Fibroblast of upper back skin (primary cell): Measurements from ENCODE around the gene BABAM2.
"Not testable (repeated sequence)": the region's sequence is repeated elsewhere in the genome, so short reads cannot be mapped to it uniquely, and the experiment has no call there.

ENCODE experiments used
- DNase-seq: peaks from one replicate; pipeline ENCODE4 v3.0.0-alpha.2; 2013

Gene BABAM2

DNA sequence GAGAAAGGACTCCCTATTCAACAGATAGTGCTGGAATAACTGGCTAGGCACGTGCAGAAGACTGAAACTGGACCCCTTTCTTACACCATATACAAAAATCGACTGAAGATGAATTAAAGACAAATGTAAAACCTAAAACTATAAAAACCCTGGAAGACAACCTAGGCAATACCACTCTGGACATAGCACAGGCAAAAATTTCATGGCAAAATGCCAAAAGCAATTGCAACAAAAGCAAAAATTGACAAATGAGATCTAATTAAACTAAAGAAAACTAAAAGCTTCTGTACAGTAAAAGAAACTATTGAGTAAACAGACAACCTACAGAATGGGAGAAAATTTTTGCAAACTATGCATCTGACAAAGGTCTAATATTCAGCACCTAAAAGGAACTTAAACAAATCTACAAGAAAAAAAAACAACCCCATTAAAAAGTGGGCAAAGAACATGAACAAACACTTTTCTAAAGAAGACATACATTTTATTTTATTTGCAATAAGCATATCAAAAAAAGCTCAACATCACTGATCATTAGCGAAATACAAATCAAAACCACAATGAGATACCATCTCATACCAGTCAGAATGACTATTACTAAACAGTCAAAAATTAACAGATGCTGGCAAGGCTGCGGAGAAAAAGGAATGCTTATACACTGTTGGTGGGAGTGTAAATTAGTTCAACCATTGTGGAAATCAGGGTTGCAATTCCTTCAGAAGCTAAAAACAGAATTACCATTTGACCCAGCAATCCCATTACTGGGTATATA is 8.5 kb upstream of the BABAM2 start:
- not testable (repeated sequence) for DNase-seq

DNA sequence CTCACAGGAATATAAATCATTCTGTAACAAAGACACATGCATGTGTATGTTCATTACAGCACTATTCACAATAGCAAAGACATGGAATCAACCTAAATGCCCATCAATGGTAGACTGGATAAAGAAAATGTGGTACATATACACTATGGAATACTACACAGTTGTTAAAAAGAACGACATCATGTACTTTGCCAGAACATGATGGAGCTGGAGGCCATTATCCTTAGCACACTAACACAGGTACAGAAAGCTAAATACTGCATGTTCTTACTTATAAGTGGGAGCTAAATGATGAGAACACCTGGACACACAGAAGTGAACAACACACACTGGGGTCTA is 8.0 kb upstream of the BABAM2 start:
- not testable (repeated sequence) for DNase-seq

DNA sequence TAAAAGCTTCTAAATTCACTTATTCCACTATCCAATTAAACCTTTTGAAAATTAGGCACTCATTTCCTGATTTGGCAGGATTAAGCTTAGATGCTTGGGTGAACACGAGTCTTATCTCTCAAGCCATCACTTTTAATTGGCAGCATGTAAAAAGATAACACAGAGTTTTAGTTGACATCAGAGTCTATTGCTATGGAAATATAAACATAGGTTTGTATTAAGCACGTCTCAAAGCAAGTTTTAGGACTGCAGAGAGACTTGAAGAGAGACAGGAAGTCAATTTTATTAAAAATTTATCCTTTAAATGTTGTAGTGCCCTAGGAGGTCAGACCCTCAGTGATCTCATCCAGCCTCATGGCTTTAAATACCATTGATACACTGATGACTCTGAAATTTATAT is 5.9 kb upstream of the BABAM2 start:
- DNase-seq = no peak

DNA sequence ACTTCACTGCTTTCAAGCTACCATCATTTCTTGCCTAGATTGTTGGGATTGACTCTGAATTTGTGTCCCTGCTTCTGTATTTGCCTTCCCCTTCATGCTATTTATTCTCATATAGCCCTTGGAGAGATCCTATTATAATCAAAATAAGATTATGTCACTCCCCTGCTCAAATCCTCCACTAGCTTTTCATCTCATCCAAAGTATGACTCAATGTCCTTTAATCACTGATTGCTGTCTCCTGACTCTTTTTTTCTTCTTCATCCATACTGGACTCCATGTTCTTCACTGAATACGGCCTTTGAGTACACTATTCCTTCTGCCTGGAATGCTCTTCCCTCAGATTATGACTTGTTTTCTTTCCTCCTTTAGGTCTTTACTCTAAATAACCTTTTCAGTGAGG is 5.3 kb upstream of the BABAM2 start:
- DNase-seq = no peak

DNA sequence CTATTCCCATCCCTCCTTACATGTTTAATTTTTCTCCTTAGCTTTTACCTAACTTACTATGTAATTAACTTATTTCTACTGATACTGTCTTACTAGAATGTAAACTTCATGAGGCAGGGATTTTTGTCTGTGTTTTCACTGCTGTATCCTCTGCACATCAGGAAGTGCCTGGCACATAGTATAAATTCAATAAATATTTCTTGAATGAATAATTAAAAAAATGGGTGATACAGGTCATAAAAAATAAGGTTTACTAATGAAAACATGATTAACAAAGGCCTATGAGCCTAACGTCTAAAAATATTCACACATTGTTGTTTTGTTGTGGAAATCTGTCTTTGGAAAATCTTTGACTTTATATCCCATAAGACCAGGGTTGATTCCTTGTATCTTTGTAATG is 4.9 kb upstream of the BABAM2 start:
- peak; percentile 27 for DNase-seq

DNA sequence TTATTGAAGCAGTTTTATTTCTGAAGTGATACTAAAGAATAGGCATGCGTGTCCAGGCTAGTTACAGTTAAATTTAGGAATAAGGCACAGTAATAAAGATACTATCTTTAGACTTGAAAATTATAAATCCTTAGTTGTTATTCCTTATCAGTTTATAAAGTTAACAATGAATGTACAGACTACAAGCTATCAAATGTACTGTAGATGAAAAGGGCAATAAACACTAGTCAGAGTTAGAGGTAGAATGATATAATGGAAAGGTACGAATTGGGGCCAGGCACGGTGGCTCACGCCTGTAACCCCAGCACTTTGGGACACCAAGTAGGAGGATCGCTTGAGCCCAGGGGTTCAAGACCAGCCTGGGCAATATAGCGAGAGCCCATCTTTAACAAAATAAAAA is 4.2 kb upstream of the BABAM2 start:
- DNase-seq = no peak

DNA sequence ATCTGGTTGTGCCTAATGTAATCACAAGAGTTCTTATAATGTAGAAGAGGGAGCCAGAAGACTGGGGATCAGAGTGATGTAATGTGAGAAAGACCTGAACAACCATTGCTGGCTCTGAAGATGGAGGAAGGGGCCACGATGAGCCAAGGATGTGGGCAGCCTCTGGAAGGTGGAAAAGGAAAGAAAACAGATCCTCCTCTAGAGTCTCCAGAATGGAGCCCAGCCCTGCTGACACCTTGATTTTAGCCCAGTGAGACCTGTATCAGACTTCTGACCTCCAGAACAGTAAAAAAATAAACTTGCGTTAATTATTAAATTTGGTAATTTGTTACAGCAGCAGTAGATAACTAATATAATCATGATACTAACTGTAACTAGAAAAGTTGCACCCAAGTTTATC is 3.4 kb upstream of the BABAM2 start:
- DNase-seq = no peak

DNA sequence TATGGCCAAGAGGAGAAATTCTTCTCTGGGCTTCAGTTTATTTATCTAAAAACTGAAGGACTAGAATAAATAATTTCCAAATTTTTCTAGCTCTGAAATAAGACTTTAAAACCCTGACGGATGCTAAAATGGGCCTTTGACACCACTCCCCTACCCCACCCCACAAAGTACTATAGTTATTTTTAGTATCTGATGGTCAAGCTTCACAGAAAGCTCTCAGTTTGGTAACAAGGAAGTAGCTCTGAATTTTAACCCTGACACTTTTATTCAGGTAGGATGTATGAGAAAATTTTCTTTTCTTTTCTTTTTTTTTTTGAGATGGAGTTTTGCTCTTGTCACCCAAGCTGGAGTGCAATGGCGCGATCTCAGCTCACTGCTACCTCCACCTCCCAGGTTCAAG is 2.7 kb upstream of the BABAM2 start:
- no peak for DNase-seq

DNA sequence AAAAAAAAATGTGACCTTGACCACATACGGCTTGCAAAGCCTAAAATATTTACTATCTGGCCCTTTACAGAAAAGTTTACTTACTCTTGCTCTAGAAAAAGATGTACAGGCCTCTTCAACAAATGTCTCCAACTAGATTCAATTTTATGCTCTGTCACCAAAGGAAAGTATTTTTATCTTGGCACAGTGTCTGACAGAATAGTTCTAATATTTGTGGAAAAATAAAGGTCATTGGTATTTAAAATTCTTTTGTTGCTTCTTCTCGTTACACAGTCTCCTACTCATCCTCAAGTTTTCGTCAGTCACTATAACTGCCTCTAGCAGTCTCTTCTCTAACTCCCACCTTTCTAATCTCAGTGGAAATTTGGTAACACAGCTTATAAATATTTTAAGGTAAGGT is 1.7 kb upstream of the BABAM2 start:
- peak; percentile 80 for DNase-seq

DNA sequence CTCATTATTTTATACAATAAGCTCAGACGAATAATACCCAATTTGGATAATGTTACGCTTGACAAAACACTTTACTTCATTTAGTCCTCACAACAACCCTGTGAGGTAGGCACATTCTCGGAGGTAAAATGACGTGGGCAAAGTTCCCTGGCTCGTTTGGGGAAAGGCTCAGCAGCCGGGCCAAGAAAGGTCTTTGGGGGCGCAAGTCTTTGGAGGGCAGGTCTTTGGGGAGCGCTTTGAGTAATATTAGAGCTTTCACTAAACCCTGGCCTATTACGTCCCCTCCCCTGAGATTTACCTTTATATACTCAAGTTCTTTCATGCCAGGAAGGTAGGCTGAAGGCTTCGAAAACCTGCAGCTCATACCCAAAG is 769 bp upstream of the BABAM2 start:
- no peak for DNase-seq

DNA sequence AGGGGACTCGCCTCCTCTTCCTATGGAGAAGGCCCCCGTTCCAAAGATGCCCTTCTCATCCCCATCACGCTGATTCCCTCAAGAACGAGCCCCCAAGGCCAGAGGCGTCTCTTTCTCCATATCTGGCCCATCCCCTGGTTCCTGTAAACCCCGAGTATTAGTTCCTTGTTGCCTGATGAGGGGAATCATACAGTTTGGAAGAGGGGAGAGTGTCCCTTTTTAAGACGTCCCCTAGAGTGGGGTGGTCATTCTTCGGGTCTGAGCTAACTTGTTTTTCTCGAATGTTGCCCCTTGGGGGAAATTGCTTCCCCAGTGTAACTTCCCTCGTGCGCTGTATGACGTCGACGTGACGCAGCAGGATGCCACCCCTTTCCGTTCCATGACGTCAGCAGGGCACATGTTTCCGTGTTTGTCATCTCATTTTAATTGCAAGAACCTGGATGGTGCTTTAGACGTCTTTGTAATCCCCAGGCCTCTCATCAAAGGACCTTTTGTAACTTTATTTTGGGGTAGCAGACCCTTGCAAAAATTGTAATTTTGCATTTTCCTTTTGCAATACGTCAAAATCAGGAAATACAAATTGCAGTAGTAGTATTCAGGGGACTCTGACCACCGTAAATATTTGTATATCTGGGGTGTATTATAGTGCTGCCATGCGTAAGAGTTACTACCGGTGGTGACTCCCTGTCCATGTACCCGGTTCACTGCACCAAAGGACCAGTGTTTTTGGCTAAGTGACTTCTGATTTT is 569 bp downstream of the BABAM2 start:
- DNase-seq = peak; percentile 66

DNA sequence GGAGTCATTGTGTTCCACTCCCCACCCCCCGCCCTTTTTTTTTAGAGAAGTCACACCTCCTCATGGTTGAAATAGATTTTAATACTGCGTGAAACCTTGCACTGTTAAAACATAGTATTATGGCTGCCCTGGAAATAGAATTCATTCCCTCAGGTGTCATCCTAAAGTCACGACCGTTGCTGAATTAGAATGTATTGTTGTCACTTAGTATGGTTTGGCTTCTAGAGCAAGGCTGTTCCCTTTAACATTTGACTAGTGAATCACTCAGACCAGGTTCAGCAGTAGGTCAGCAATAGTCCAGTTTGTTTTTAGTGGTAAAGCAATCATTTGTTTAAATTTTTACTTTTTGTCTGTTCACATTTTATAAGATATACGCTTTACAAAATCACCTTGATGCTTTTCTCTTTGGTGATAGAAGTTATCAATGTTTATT is 1.2 kb downstream of the BABAM2 start:
- no peak for DNase-seq

DNA sequence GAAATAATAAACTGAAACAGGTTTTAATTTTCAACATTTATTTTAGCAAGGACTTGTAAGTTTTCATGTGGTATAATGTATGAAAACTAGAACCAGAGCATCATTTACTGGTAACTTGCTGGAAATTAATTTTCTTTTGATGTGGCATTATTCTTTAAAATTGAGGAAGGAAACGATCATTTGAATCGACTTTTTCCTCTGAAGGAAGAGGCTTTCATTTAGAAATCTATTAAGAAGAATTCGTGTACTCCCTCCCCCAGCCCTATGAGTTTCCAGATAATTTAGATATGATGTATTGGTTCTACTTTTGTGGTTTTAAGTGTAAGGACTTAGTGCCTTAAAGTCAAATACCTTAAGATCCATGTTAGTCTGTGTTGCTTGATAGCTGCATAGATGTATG is 2.5 kb downstream of the BABAM2 start:
- DNase-seq = no peak

DNA sequence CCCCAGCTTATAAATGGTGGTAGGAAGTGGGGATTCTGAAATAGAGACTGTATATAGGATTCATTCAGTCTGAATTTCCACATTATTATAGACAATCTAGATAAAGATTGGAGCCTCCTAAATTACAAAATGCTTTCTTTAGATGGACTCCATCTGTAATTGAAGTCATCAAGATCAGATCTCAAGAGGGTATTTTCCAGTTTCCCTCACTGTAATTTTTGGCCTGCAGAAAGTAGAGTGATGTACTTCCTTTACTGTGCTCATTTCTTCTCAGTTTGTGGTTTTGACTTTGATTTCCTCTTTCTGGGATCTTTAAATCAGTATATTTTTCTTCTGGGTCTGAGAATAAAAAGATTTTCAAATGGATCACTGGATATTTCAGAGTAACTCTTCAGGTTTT is 7.2 kb downstream of the BABAM2 start:
- DNase-seq = no peak

DNA sequence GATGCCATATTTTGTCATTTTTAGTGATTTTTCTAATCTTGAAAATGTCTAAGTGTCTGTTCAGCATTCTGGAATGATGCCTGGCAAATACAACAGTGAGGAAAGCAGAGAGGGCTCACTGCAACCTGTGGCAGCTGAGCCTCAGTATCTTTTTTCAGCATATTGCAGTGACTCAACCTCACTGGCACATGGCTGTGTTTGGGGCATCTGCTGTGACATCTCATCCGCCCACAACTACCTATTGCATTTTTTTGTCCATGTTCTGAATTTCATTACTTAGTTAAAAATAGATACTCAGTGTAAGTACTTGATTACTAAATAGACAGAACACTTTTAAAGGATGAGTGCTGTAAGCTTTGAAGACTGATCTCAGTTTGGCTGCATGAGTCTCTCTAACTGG is 10.7 kb downstream of the BABAM2 start:
- DNase-seq = no peak

DNA sequence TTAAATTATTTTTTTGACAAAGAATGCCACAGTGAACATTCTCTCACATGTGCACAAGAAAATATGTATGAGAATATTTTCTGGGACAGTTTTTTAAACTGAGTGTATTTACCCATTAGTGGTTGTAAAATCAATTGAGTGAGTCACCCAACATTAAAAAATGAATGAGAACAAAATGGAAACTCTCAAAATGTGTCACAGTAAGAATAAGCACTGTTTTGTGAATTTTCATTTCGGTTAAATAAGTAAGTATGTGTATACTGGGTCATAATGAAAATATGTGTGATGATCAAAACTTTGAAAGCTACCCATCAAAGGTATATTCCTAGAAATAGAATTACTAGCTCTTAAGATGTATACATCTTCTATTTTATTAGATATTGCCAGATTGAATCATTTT is 11.6 kb downstream of the BABAM2 start:
- DNase-seq = no peak

DNA sequence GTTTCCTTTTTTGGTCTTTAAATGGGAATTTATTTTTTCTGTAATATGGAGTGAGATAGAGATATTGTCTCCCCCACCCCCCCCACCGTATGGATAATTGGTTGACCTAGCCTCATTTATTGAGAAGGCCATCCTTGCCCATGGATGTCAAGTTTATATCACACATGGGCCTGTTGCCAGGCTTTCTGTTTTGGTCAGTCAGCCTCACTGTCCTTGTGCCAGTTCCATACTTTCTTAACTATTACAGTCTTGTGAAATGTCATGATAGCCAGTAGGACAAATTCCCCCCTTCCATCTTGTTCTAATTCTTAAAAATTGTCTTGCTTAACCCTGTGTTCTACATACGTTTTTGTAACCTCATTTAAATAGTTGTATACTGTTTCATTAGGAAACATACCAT is 12.5 kb downstream of the BABAM2 start:
- DNase-seq = no peak

DNA sequence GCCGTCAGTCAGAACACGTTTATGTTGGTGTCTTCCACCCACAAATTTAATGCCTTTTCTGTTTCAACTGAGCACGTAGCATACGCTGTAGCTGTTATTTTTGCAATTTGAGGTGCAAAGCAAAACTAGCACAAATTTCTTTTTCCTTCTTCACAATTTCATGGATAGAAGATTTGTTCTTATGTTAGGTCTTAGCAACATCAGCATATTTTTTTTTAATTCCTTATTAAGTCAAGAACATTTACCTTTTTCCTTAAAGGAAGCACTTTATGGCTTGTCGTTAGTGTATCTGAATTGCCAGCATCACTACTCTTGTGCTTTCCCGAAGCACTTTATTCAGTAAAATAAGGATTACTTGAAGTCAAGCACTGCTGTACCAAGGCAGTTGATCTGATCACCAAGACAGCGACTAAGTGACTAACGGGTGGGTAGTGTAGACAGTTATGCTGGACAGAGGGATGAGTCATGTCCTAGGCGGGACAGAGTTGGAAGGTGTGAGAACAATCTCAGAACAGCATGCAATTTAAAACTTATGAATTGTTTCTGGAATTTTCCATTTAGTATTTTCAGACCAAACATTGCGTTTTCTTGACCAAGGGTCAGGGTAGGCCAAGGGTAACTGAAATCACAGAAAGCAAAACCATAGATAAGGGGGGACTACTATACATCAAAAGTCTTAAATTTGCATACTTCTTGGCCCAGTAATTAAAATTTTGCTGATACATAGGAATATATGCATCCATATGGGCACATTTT is 13.3 kb downstream of the BABAM2 start:
- peak; percentile 27 for DNase-seq

DNA sequence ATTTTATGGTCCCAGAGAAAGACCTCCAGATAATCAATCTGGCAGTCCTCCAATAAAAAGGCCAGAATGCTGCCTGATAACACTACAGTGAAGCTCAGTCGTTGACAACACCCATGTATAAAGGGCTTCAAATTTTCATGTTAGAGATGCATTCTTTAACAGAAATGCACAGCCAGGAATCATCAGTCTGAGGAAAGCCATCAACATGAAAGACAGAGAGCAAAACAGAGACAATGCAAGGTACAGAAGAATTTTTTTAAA is 13.8 kb downstream of the BABAM2 start:
- no peak for DNase-seq

DNA sequence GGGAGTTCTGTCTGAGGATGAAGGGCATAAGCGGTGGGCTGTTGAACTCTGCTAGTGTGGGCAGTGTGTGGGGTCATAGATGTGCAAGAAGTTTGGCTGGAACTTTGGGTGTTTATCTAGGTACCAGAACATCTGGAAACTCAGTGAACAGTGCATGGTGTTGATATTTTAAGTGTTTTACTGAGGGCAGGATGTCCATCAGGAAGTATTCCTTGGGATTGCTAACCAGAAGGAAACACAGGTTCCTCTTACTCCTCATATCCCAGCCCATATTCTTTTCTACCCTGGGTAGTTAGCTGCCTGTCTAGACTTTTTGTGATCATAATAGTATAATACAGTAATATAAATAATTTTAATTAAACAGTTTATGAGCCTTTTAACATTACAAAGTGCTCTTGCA is 15.5 kb downstream of the BABAM2 start:
- no peak for DNase-seq

DNA sequence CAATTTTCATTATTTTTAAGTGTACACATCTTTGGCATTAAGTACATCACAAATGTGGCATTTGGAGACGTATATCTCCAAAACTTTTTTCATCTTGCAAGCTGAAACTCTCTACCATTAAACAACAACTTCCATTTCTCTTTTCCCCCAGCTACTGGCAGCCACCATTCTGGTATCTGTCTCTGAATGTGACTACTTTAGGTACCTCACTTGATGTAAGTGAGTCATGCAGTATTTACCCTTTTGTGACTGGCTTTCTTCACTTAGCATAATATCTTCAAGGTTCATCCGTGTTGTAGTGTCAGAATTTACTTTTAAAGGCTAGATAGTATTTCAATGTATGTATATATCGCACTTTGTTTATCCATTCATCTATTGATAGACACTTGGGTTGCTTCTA is 17.0 kb downstream of the BABAM2 start:
- DNase-seq = no peak

DNA sequence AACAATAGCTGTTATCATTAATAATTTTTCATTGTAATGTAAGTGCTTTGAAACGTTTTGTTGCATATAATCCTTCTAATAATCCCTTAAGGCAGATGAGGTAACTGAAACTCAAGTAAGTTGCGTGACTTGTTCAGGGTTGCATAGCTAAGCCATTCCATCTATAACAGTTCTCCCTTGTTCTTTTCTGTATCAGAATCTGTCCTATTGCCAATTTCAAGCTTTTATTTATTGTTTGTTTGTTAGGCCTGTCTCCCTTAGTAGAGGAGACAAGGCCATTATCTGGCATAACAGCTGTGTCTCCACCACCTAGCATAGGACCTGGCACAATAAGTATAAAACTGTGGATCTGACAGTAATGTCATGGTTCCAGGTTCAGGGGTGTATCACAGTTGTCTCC is 19.4 kb downstream of the BABAM2 start:
- no peak for DNase-seq

DNA sequence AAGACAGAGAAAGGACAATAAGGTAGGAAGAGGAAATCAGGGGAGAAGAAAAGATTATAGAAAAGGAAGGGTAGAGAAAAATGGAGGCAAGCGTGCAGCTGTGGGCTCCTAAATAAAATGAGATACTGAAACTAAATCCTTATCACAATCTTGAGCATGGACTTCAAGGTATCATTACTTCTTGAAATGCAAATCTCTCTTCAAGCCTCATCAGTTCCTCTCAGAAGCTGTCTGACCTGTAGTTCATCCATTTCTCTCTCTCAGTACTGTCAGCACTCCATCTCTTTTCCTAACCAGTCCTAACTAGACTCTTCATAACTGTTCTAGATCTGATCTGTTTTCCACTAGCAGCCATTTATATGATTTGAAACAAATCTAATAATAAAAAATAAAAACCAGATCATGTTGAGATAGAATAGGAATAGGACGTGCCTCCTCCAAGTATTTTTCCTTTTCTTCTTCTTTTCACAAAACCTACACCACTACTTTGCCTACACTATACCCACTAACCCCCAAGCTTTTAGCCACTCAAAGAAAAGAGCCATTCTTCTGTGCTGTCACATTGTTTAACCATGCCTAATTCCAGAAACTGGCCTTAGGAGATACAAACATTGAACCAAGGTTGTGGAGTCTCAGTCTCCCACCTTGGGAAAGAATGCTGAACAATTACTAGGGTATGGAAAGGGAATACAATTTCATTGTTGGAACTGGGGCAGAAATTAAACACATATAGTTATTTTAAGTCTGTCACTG is 21.1 kb downstream of the BABAM2 start:
- DNase-seq = no peak

DNA sequence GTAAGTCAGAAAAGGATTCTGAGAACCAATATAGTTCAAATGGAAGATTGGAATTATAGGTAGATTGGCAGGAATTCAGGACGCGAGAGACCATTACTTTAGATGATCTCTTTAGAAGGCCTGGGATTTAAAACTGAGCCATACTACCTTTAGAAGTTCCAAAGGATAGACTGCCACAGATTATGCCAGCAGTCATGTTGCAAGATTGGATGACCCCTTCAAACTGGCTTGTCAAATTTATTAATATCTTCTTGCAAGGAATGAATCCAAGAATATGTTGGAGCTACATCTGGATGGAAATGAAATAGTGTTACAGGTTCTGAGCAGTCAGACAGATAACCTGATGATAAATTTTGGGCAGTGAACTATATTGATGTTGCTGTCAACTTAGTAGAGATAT is 22.0 kb downstream of the BABAM2 start:
- no peak for DNase-seq
